ENCODE results near the gene FLCN. TPM values are rescaled to one million over a fixed set of nuclear protein-coding genes. Genes with fewer than 3 reads are reported as not detected.

Gene FLCN
- total RNA-seq, 2 experiments from 2014 or later, result 36.2 to 47.7 TPM

GRCh38 chr17:17229416-17230384, 7.3 kb downstream of the FLCN start:
- peaks cover 2% of the 10 kb centered on the region for H3K4me1 Mint-ChIP-seq
- ATAC-seq (no peak), DNase-seq (no peak)
- CTCF ChIA-PET, result interaction anchor here (0.9 to 2.0 kb wide), 3 partner anchors 11 to 88 kb away, joined by 3 to 6 read pairs (median 3); no protein-coding TSS in a partner anchor
- H3K27me3 Mint-ChIP-seq, result no peaks in the 10 kb centered on the region
- H3K9me3 Mint-ChIP-seq (ENCODE audit: low read depth), result no peaks in the 10 kb centered on the region
- peaks cover 21% of the 10 kb centered on the region for H3K36me3 Mint-ChIP-seq
- no peak overlapping the region for H3K27ac Mint-ChIP-seq
- H3K4me3 Mint-ChIP-seq, result no peak overlapping the region

- no peaks in the 10 kb centered on the region for H3K27me3 Mint-ChIP-seq
- H3K27ac Mint-ChIP-seq, result no peak overlapping the region
- DNase-seq (no peak), ATAC-seq (no peak)
- peaks cover 24% of the 10 kb centered on the region for H3K36me3 Mint-ChIP-seq
- H3K4me1 Mint-ChIP-seq, result no peaks in the 10 kb centered on the region
- no peak overlapping the region for H3K4me3 Mint-ChIP-seq
- CTCF ChIA-PET, result interaction anchor here (0.9 to 1.2 kb wide), 2 partner anchors 10 to 76 kb away, joined by 3 read pairs; no protein-coding TSS in a partner anchor
- no peaks in the 10 kb centered on the region for H3K9me3 Mint-ChIP-seq (ENCODE audit: low read depth)
Observed at GRCh38 chr17:17228521-17229279, 8.3 kb downstream of the FLCN start.

GRCh38 chr17:17227608-17228520, 9.1 kb downstream of the FLCN start:
- ATAC-seq, result peak; percentile 16
- CTCF ChIA-PET, result no interaction called here

GRCh38 chr17:17226451-17227265, 10.3 kb downstream of the FLCN start:
- DNase-seq (no peak), ATAC-seq (no peak)
- no peaks in the 10 kb centered on the region for H3K27me3 Mint-ChIP-seq
- H3K27ac Mint-ChIP-seq, result no peak overlapping the region
- peaks cover 28% of the 10 kb centered on the region for H3K36me3 Mint-ChIP-seq
- H3K9me3 Mint-ChIP-seq (ENCODE audit: low read depth), result no peaks in the 10 kb centered on the region
- H3K4me3 Mint-ChIP-seq, result no peak overlapping the region
- no peaks in the 10 kb centered on the region for H3K4me1 Mint-ChIP-seq
- CTCF ChIA-PET, result interaction anchor here (1.2 kb wide), 1 partner anchor 9 kb away, joined by 4 read pairs; no protein-coding TSS in a partner anchor

More at GRCh38 chr17:17227608-17228520, 9.1 kb downstream of the FLCN start:
- H3K36me3 Mint-ChIP-seq, result peaks cover 24% of the 10 kb centered on the region
- no peaks in the 10 kb centered on the region for H3K4me1 Mint-ChIP-seq
- H3K27ac Mint-ChIP-seq, result no peak overlapping the region
- no peak overlapping the region for H3K4me3 Mint-ChIP-seq
- H3K27me3 Mint-ChIP-seq, result no peaks in the 10 kb centered on the region
- H3K9me3 Mint-ChIP-seq (ENCODE audit: low read depth), result no peaks in the 10 kb centered on the region
- DNase-seq, result no peak

GRCh38 chr17:17225901-17226300, 11.1 kb downstream of the FLCN start:
- CTCF ChIA-PET, result interaction anchor here (1.2 kb wide), 1 partner anchor 10 kb away, joined by 4 read pairs; no protein-coding TSS in a partner anchor

GRCh38 chr17:17224137-17224536, 12.8 kb downstream of the FLCN start:
- Mint-ChIP-seq H3K9me3 (ENCODE audit: low read depth) (no peaks in the 10 kb centered on the region), H3K27ac (no peak overlapping the region), H3K27me3 (no peaks in the 10 kb centered on the region), H3K4me1 (no peaks in the 10 kb centered on the region), H3K36me3 (peaks cover 33% of the 10 kb centered on the region), H3K4me3 (no peak overlapping the region)
- CTCF ChIA-PET, result interaction anchor here (1.6 kb wide), 1 partner anchor 13 kb away, joined by 3 read pairs; the partner anchor contains the start of gene FLCN
- ATAC-seq (no peak), DNase-seq (no peak)

More at GRCh38 chr17:17225901-17226300, 11.1 kb downstream of the FLCN start:
- H3K9me3 Mint-ChIP-seq (ENCODE audit: low read depth), result no peaks in the 10 kb centered on the region
- no peaks in the 10 kb centered on the region for H3K4me1 Mint-ChIP-seq
- peaks cover 31% of the 10 kb centered on the region for H3K36me3 Mint-ChIP-seq
- H3K4me3 Mint-ChIP-seq, result no peak overlapping the region
- ATAC-seq (no peak), DNase-seq (no peak)
- H3K27me3 Mint-ChIP-seq, result no peaks in the 10 kb centered on the region
- no peak overlapping the region for H3K27ac Mint-ChIP-seq

- Mint-ChIP-seq H3K27ac (no peak overlapping the region), H3K36me3 (peaks cover 34% of the 10 kb centered on the region), H3K27me3 (no peaks in the 10 kb centered on the region), H3K4me1 (no peaks in the 10 kb centered on the region), H3K9me3 (ENCODE audit: low read depth) (no peaks in the 10 kb centered on the region), H3K4me3 (no peak overlapping the region)
- no peak for ATAC-seq
- CTCF ChIA-PET, result interaction anchor here (1.6 kb wide), 1 partner anchor 13 kb away, joined by 3 read pairs; the partner anchor contains the start of gene FLCN
- no peak for DNase-seq
Observed at GRCh38 chr17:17223736-17224135, 13.2 kb downstream of the FLCN start.

- CTCF ChIA-PET, result no interaction called here
- Mint-ChIP-seq H3K4me3 (no peak overlapping the region), H3K36me3 (peaks cover 32% of the 10 kb centered on the region)
Observed at GRCh38 chr17:17221329-17221728, 15.6 kb downstream of the FLCN start.

GRCh38 chr17:17220529-17220928, 16.4 kb downstream of the FLCN start:
- Mint-ChIP-seq H3K4me1 (no peaks in the 10 kb centered on the region), H3K27ac (no peak overlapping the region), H3K36me3 (peaks cover 30% of the 10 kb centered on the region), H3K4me3 (no peak overlapping the region), H3K9me3 (ENCODE audit: low read depth) (no peaks in the 10 kb centered on the region), H3K27me3 (no peaks in the 10 kb centered on the region)
- ATAC-seq (no peak), DNase-seq (no peak)
- CTCF ChIA-PET, result no interaction called here

More at GRCh38 chr17:17221329-17221728, 15.6 kb downstream of the FLCN start:
- Mint-ChIP-seq H3K4me1 (no peaks in the 10 kb centered on the region), H3K27me3 (no peaks in the 10 kb centered on the region), H3K9me3 (ENCODE audit: low read depth) (no peaks in the 10 kb centered on the region), H3K27ac (no peak overlapping the region)
- no peak for ATAC-seq
- no peak for DNase-seq

- peaks cover 24% of the 10 kb centered on the region for H3K36me3 Mint-ChIP-seq
- H3K4me3 Mint-ChIP-seq, result no peak overlapping the region
- H3K27ac Mint-ChIP-seq, result peak overlapping the region; percentile 14
- ATAC-seq (no peak), DNase-seq (no peak)
- H3K4me1 Mint-ChIP-seq, result no peaks in the 10 kb centered on the region
- no peaks in the 10 kb centered on the region for H3K9me3 Mint-ChIP-seq (ENCODE audit: low read depth)
- CTCF ChIA-PET, result no interaction called here
- H3K27me3 Mint-ChIP-seq, result no peaks in the 10 kb centered on the region
Observed at GRCh38 chr17:17217995-17218394, 19.0 kb downstream of the FLCN start.

- no peak for ATAC-seq
- Mint-ChIP-seq H3K27me3 (no peaks in the 10 kb centered on the region), H3K4me1 (no peaks in the 10 kb centered on the region), H3K4me3 (no peak overlapping the region), H3K9me3 (ENCODE audit: low read depth) (no peaks in the 10 kb centered on the region), H3K36me3 (peaks cover 21% of the 10 kb centered on the region), H3K27ac (no peak overlapping the region)
- DNase-seq, result no peak
- CTCF ChIA-PET, result no interaction called here
Observed at GRCh38 chr17:17216776-17217175, 20.2 kb downstream of the FLCN start.

- DNase-seq, result no peak
- no peaks in the 10 kb centered on the region for H3K4me1 Mint-ChIP-seq
- H3K4me3 Mint-ChIP-seq, result no peak overlapping the region
- H3K36me3 Mint-ChIP-seq, result peaks cover 19% of the 10 kb centered on the region
- H3K27me3 Mint-ChIP-seq, result no peaks in the 10 kb centered on the region
- CTCF ChIA-PET, result no interaction called here
- no peaks in the 10 kb centered on the region for H3K9me3 Mint-ChIP-seq (ENCODE audit: low read depth)
- H3K27ac Mint-ChIP-seq, result no peak overlapping the region
- no peak for ATAC-seq
Observed at GRCh38 chr17:17216236-17216635, 20.7 kb downstream of the FLCN start.
